Limb (tissue), 2 donors: ENCODE results near the gene METTL25.
A peak's percentile ranks its signal among the peaks of the same experiment; 100 is the strongest.
"Not testable (repeated sequence)": the region's sequence is repeated elsewhere in the genome, so short reads cannot be mapped to it uniquely, and the experiment has no call there.

Experiments
- DNase-seq, 2 donors: peaks; one replicate each; pipeline ENCODE4 v3.0.0-alpha.2; 2016; ENCODE audit errors: extremely low spot score in 2 of 2

METTL25 gene

GRCh38 chr12:82358200-82359114 is at the start of gene METTL25, which contains the start of gene CCDC59:
TSS of gene METTL25 (plus strand) at chr12:82358529. CDS start at chr12:82358566, 37 bp downstream.
TSS of gene CCDC59 (minus strand) at chr12:82358387. CDS start at chr12:82358376, 11 bp downstream.
- peak; percentile 99 to 100 for DNase-seq

GRCh38 chr12:82314406-82314892 is 43.9 kb upstream of the METTL25 start:
- DNase-seq, result no peak

GRCh38 chr12:82319276-82319675 is 39.1 kb upstream of the METTL25 start:
- no peak for DNase-seq

GRCh38 chr12:82325540-82326336 is 32.6 kb upstream of the METTL25 start:
- no peak for DNase-seq

GRCh38 chr12:82326905-82327503 is 31.3 kb upstream of the METTL25 start:
- peak in 1 of 2 donors; percentile 49 for DNase-seq

GRCh38 chr12:82327861-82328260 is 30.5 kb upstream of the METTL25 start:
- no peak for DNase-seq

- no peak for DNase-seq
Observed at GRCh38 chr12:82329508-82329907, 28.8 kb upstream of the METTL25 start.

GRCh38 chr12:82350161-82350560 is 8.2 kb upstream of the METTL25 start:
- no peak for DNase-seq

GRCh38 chr12:82351390-82351789 is 6.9 kb upstream of the METTL25 start:
- no peak for DNase-seq

GRCh38 chr12:82357340-82357739 is 989 bp upstream of the METTL25 start:
- DNase-seq, result no peak

GRCh38 chr12:82357845-82358199 is 507 bp upstream of the METTL25 start:
- DNase-seq, result no peak

GRCh38 chr12:82359115-82359478 is 768 bp downstream of the METTL25 start:
- DNase-seq, result peak in 1 of 2 donors; percentile 45

GRCh38 chr12:82360834-82361233 is 2.5 kb downstream of the METTL25 start:
- not testable (repeated sequence) for DNase-seq

- no peak for DNase-seq
Observed at GRCh38 chr12:82361461-82361915, 3.2 kb downstream of the METTL25 start.

GRCh38 chr12:82363990-82364389 is 5.7 kb downstream of the METTL25 start:
- no peak for DNase-seq

GRCh38 chr12:82366197-82366596 is 7.9 kb downstream of the METTL25 start:
- no peak for DNase-seq

- no peak for DNase-seq
Observed at GRCh38 chr12:82375201-82375600, 16.9 kb downstream of the METTL25 start.

- DNase-seq, result no peak
Observed at GRCh38 chr12:82378997-82379396, 20.7 kb downstream of the METTL25 start.

- peak in 1 of 2 donors; percentile 48 for DNase-seq
Observed at GRCh38 chr12:82383930-82384552, 25.7 kb downstream of the METTL25 start.

GRCh38 chr12:82398879-82399278 is 40.5 kb downstream of the METTL25 start:
- DNase-seq, result no peak

GRCh38 chr12:82400819-82401218 is 42.5 kb downstream of the METTL25 start:
- DNase-seq, result no peak
